Measurements from ENCODE around the gene NCOA7. TPM values are rescaled to one million over a fixed set of nuclear protein-coding genes. Genes with fewer than 3 reads are reported as not detected.
A peak's percentile ranks its signal among the peaks of the same experiment; 100 is the strongest.

NCOA7 gene
- total and polyA plus RNA-seq, 9 of the 15 experiments (the other 6 are each of a cell fraction or from before 2014, with no cell fraction given) = 5.8 to 14.6 (median 9.3) TPM

DNA sequence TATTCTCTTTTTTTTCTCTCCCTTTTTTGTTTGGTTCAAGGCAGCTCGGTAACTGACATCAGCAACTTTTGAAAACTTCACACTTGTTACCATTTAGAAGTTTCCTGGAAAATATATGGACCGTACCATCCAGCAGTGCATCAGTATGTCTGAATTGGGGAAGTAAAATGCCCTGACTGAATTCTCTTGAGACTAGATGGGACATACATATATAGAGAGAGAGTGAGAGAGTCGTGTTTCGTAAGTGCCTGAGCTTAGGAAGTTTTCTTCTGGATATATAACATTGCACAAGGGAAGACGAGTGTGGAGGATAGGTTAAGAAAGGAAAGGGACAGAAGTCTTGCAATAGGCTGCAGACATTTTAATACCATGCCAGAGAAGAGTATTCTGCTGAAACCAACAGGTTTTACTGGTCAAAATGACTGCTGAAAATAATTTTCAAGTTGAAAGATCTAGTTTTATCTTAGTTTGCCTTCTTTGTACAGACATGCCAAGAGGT lies 30.8 kb upstream of the NCOA7 start:
- in situ Hi-C loops (cut with MboI) = loop anchor here (5.0 to 25.0 kb wide), 3 partner anchors 448 to 885 kb away; partner anchors contain the start of gene TPD52L1
- Histone ChIP-seq H3K9me3 (replicated peaks; ENCODE audit: control insufficient read depth, insufficient read depth, low read depth, low read length) (no peaks in the 10 kb centered on the region), H3K9ac (ENCODE audit: insufficient read depth in 1 of 2, low read depth in 2 of 2, low read length in 2 of 2) (no peak overlapping the region), H3K9me1 (ENCODE audit: control insufficient read depth, insufficient read depth, low read length) (peaks cover 3% of the 10 kb centered on the region), H3K4me2 (ENCODE audit: insufficient read depth, low read length) (no peak overlapping the region), H3K27ac (ENCODE audit: extremely low read depth, low read depth, low read length) (no peak overlapping the region), H2AFZ (ENCODE audit: low read depth, low read length) (peak overlapping the region; percentile 61; the same call in 1 of the 2 replicates), H4K20me1 (replicated peaks; ENCODE audit: control insufficient read depth, insufficient read depth, low read length) (no peaks in the 10 kb centered on the region), H3K4me1 (replicated peaks in 1 of 2; ENCODE audit: control insufficient read depth in 2 of 2, insufficient read depth in 2 of 2, low read length in 2 of 2) (peaks cover 3 to 8% of the 10 kb centered on the region in 2 experiments; a peak in 3 of 5 replicates), H3K4me3 (no peak overlapping the region), H3K27me3 (ENCODE audit: control insufficient read depth in 2 of 2, insufficient read depth in 2 of 2, low read length in 2 of 2) (peaks cover 7 to 13% of the 10 kb centered on the region in 2 experiments), H3K79me2 (ENCODE audit: control insufficient read depth, insufficient read depth, low read length) (no peaks in the 10 kb centered on the region), H3K36me3 (ENCODE audit: control insufficient read depth, insufficient read depth, low read length) (no peaks in the 10 kb centered on the region)
- POLR2A ChIA-PET = interaction anchor here (0.5 to 1.1 kb wide), 5 partner anchors 9 to 227 kb away, joined by 3 to 4 read pairs (median 4); no protein-coding TSS in a partner anchor
- no peak for DNase-seq (ENCODE audit: extremely low read depth in 1 of 4, low spot score in 3 of 4)
- WGBS (ENCODE audit: insufficient coverage, low coverage, missing lambda C conversion rate) = 7% methylated on average over 5 of the region's 5 CpGs
- ATAC-seq = peak; percentile 10; the same call in 2 of the 3 replicates
- CTCF ChIA-PET (ENCODE audit: low intra/inter-chr PET ratio) = interaction anchor here (1.8 to 2.1 kb wide), 2 partner anchors 446 to 449 kb away, joined by 9 to 10 read pairs; no protein-coding TSS in a partner anchor
- intact Hi-C loops (cut with micrococcal nuclease) = loop anchor here (1.0 to 10.0 kb wide), 3 partner anchors 446 to 889 kb away; partner anchors contain the start of gene TPD52L1
- no TSS peak for BruUV-seq (replicated peaks)
- no peak for FAIRE-seq
- no peak for TF ChIP-seq KAT2B (IDR thresholded peaks at IDR 0.05; ENCODE audit: low read depth, low read length)
- TF ChIP-seq ZFP36 (IDR thresholded peaks at IDR 0.05; ENCODE audit: low read depth, low read length, partially characterized antibody) = peak; percentile 3
- TF ChIP-seq, protein P1, sequence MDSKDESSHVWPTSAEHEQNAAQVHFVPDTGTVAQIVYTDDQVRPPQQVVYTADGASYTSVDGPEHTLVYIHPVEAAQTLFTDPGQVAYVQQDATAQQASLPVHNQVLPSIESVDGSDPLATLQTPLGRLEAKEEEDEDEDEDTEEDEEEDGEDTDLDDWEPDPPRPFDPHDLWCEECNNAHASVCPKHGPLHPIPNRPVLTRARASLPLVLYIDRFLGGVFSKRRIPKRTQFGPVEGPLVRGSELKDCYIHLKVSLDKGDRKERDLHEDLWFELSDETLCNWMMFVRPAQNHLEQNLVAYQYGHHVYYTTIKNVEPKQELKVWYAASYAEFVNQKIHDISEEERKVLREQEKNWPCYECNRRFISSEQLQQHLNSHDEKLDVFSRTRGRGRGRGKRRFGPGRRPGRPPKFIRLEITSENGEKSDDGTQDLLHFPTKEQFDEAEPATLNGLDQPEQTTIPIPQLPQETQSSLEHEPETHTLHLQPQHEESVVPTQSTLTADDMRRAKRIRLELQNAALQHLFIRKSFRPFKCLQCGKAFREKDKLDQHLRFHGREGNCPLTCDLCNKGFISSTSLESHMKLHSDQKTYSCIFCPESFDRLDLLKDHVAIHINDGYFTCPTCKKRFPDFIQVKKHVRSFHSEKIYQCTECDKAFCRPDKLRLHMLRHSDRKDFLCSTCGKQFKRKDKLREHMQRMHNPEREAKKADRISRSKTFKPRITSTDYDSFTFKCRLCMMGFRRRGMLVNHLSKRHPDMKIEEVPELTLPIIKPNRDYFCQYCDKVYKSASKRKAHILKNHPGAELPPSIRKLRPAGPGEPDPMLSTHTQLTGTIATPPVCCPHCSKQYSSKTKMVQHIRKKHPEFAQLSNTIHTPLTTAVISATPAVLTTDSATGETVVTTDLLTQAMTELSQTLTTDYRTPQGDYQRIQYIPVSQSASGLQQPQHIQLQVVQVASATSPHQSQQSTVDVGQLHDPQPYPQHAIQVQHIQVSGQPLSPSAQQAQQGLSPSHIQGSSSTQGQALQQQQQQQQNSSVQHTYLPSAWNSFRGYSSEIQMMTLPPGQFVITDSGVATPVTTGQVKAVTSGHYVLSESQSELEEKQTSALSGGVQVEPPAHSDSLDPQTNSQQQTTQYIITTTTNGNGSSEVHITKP (IDR thresholded peaks at IDR 0.05; ENCODE audit: partially characterized antibody) = peak; percentile 46
